Mesendoderm (in vitro differentiated cells): ENCODE data around the gene YTHDF1.
"Not testable (repeated sequence)": the region's sequence is repeated elsewhere in the genome, so short reads cannot be mapped to it uniquely, and the experiment has no call there.

Experiments
- DNase-seq: peaks from one replicate; pipeline ENCODE4 v3.0.0; 2013
- H2AK5ac ChIP-seq: 2 replicates; pipeline ENCODE4 v1.6.1; 2013; ENCODE audit warnings: low read length, inconsistent platforms
- H2BK120ac ChIP-seq: 2 replicates; pipeline ENCODE4 v1.6.1; 2013; ENCODE audit warnings: low read depth, mild to moderate bottlenecking, low read length, moderate library complexity, mixed read lengths
- H2BK15ac ChIP-seq: replicated peaks from 2 replicates; pipeline ENCODE4 v1.6.1; 2013; ENCODE audit warnings: low read depth, mild to moderate bottlenecking, moderate library complexity
- H2BK5ac ChIP-seq: 2 replicates; pipeline ENCODE4 v1.6.1; 2013; ENCODE audit warnings: low read length, inconsistent platforms
- H3K18ac ChIP-seq: 2 replicates; pipeline ENCODE4 v1.6.1; 2013; ENCODE audit warnings: mild to moderate bottlenecking, low read length, mixed read lengths
- H3K23ac ChIP-seq: one replicate; pipeline ENCODE4 v1.6.1; 2013; ENCODE audit warnings: low read length
- H3K27ac ChIP-seq: 2 replicates; pipeline ENCODE4 v1.5.1; 2013; ENCODE audit warnings: low read depth, mild to moderate bottlenecking, inconsistent platforms, low read length, moderate library complexity
- H3K27me3 ChIP-seq: 2 replicates; pipeline ENCODE4 v1.6.1; 2013; ENCODE audit warnings: low read length, control low read depth, mild to moderate bottlenecking, inconsistent platforms; ENCODE audit not compliant: insufficient read depth, poor library complexity
- H3K36me3 ChIP-seq: 2 replicates; pipeline ENCODE4 v1.6.1; 2013; ENCODE audit warnings: low read length, inconsistent platforms; ENCODE audit not compliant: control insufficient read depth, insufficient read depth
- H3K4ac ChIP-seq: one replicate; pipeline ENCODE4 v1.6.1; 2013; ENCODE audit warnings: low read depth, mild to moderate bottlenecking, low read length, moderate library complexity
- H3K4me1 ChIP-seq: 2 replicates; pipeline ENCODE4 v1.6.1; 2013; ENCODE audit warnings: low read depth, low read length, inconsistent platforms; ENCODE audit not compliant: control insufficient read depth
- H3K4me2 ChIP-seq: 2 replicates; pipeline ENCODE4 v1.6.1; 2013; ENCODE audit warnings: low read length
- H3K4me3 ChIP-seq: 2 replicates; pipeline ENCODE4 v1.5.1; 2013; ENCODE audit warnings: mild to moderate bottlenecking, low read length
- H3K56ac ChIP-seq: one replicate; pipeline ENCODE4 v1.6.1; 2013; ENCODE audit warnings: low read length
- H3K79me1 ChIP-seq: 2 replicates; pipeline ENCODE4 v1.6.1; 2013; ENCODE audit warnings: low read length, inconsistent platforms
- H3K79me2 ChIP-seq: 2 replicates; pipeline ENCODE4 v1.6.1; 2013; ENCODE audit warnings: mild to moderate bottlenecking, low read length; ENCODE audit not compliant: control insufficient read depth, insufficient read depth
- H3K9ac ChIP-seq: 2 replicates; pipeline ENCODE4 v1.6.1; 2013; ENCODE audit warnings: low read length, inconsistent platforms
- H4K5ac ChIP-seq: one replicate; pipeline ENCODE4 v1.6.1; 2013; ENCODE audit warnings: low read length
- H4K8ac ChIP-seq: one replicate; pipeline ENCODE4 v1.6.1; 2013; ENCODE audit warnings: low read depth, mild to moderate bottlenecking, control low read depth, low read length, moderate library complexity
- WGBS: extraction: QIAGEN DNeasy Blood & Tissue Kit; methylation state at CpG from one replicate; pipeline ENCODE4 v1.1.7; 2013; ENCODE audit warnings: low lambda C conversion rate, missing lambda C conversion rate; ENCODE audit not compliant: insufficient coverage; ENCODE audit errors: extremely low coverage; 5-methylcytosine and 5-hydroxymethylcytosine counted together

YTHDF1 gene

GRCh38 chr20:63224412-63225081, 8.6 kb upstream of the YTHDF1 start:
- no peaks in the 10 kb centered on the region for H3K36me3 ChIP-seq
- H3K4me2 ChIP-seq: no peak overlapping the region
- WGBS: no CpG with 5 or more reads among the region's 16 CpGs
- no peak overlapping the region for H2AK5ac ChIP-seq
- no peak overlapping the region for H4K8ac ChIP-seq
- H3K79me1 ChIP-seq: no peaks in the 10 kb centered on the region
- H3K23ac ChIP-seq: no peak overlapping the region
- H3K27ac ChIP-seq: no peak overlapping the region
- no peak overlapping the region for H3K4ac ChIP-seq
- no peaks in the 10 kb centered on the region for H3K4me1 ChIP-seq
- H3K18ac ChIP-seq: no peak overlapping the region
- no peak overlapping the region for H4K5ac ChIP-seq
- H3K56ac ChIP-seq: no peak overlapping the region
- no peak overlapping the region for H2BK120ac ChIP-seq
- H3K4me3 ChIP-seq: no peak overlapping the region
- no peak overlapping the region for H2BK15ac ChIP-seq
- no peaks in the 10 kb centered on the region for H3K27me3 ChIP-seq
- no peaks in the 10 kb centered on the region for H3K79me2 ChIP-seq
- no peak overlapping the region for H3K9ac ChIP-seq
- peak; percentile 41 for DNase-seq
- H2BK5ac ChIP-seq: no peak overlapping the region

- no peaks in the 10 kb centered on the region for H3K4me1 ChIP-seq
- no peak overlapping the region for H3K4me2 ChIP-seq
- no peaks in the 10 kb centered on the region for H3K79me2 ChIP-seq
- H3K4ac ChIP-seq: no peak overlapping the region
- no peaks in the 10 kb centered on the region for H3K36me3 ChIP-seq
- no peak overlapping the region for H3K18ac ChIP-seq
- no peak for DNase-seq
- H4K8ac ChIP-seq: no peak overlapping the region
- no peaks in the 10 kb centered on the region for H3K79me1 ChIP-seq
- H3K56ac ChIP-seq: no peak overlapping the region
- H2BK120ac ChIP-seq: no peak overlapping the region
- WGBS: no CpG with 5 or more reads among the region's 6 CpGs
- no peak overlapping the region for H2BK15ac ChIP-seq
- H4K5ac ChIP-seq: no peak overlapping the region
- no peak overlapping the region for H2AK5ac ChIP-seq
- no peak overlapping the region for H3K27ac ChIP-seq
- H3K9ac ChIP-seq: no peak overlapping the region
- H2BK5ac ChIP-seq: no peak overlapping the region
- no peaks in the 10 kb centered on the region for H3K27me3 ChIP-seq
- no peak overlapping the region for H3K23ac ChIP-seq
- no peak overlapping the region for H3K4me3 ChIP-seq
These were observed 7.9 kb upstream of the YTHDF1 start for GRCh38 chr20:63223826-63224207.

GRCh38 chr20:63223121-63223825, 7.3 kb upstream of the YTHDF1 start:
- H2BK15ac ChIP-seq: no peak overlapping the region
- H3K36me3 ChIP-seq: no peaks in the 10 kb centered on the region
- no peak overlapping the region for H3K9ac ChIP-seq
- no peak overlapping the region for H3K4me3 ChIP-seq
- no peak overlapping the region for H3K4ac ChIP-seq
- no peak overlapping the region for H3K18ac ChIP-seq
- no peak overlapping the region for H2BK5ac ChIP-seq
- H3K4me1 ChIP-seq: no peaks in the 10 kb centered on the region
- no peak overlapping the region for H3K4me2 ChIP-seq
- no peaks in the 10 kb centered on the region for H3K79me2 ChIP-seq
- H3K23ac ChIP-seq: no peak overlapping the region
- DNase-seq: peak; percentile 62
- no CpG with 5 or more reads among the region's 12 CpGs for WGBS
- H2AK5ac ChIP-seq: no peak overlapping the region
- no peak overlapping the region for H2BK120ac ChIP-seq
- H3K79me1 ChIP-seq: no peaks in the 10 kb centered on the region
- no peak overlapping the region for H4K5ac ChIP-seq
- H3K56ac ChIP-seq: no peak overlapping the region
- no peaks in the 10 kb centered on the region for H3K27me3 ChIP-seq
- no peak overlapping the region for H3K27ac ChIP-seq
- no peak overlapping the region for H4K8ac ChIP-seq

GRCh38 chr20:63222541-63222940, 6.6 kb upstream of the YTHDF1 start:
- H3K4ac ChIP-seq: no peak overlapping the region
- H3K9ac ChIP-seq: no peak overlapping the region
- no peak overlapping the region for H2BK5ac ChIP-seq
- H3K4me3 ChIP-seq: no peak overlapping the region
- no peak overlapping the region for H4K5ac ChIP-seq
- H4K8ac ChIP-seq: no peak overlapping the region
- no peak overlapping the region for H2BK120ac ChIP-seq
- no peak overlapping the region for H3K4me2 ChIP-seq
- no peak overlapping the region for H2AK5ac ChIP-seq
- no peaks in the 10 kb centered on the region for H3K27me3 ChIP-seq
- DNase-seq: no peak
- H2BK15ac ChIP-seq: no peak overlapping the region
- H3K18ac ChIP-seq: no peak overlapping the region
- no peaks in the 10 kb centered on the region for H3K79me1 ChIP-seq
- H3K27ac ChIP-seq: no peak overlapping the region
- no CpG with 5 or more reads among the region's 7 CpGs for WGBS
- no peaks in the 10 kb centered on the region for H3K36me3 ChIP-seq
- H3K79me2 ChIP-seq: no peaks in the 10 kb centered on the region
- no peaks in the 10 kb centered on the region for H3K4me1 ChIP-seq
- no peak overlapping the region for H3K56ac ChIP-seq
- no peak overlapping the region for H3K23ac ChIP-seq

GRCh38 chr20:63221400-63222053, 5.6 kb upstream of the YTHDF1 start:
- not testable (repeated sequence) for H3K4me2 ChIP-seq, H3K27ac ChIP-seq, DNase-seq, H3K23ac ChIP-seq, H3K27me3 ChIP-seq, H3K18ac ChIP-seq, H3K56ac ChIP-seq, H3K4ac ChIP-seq, H2BK120ac ChIP-seq, H3K9ac ChIP-seq, H3K36me3 ChIP-seq, H2AK5ac ChIP-seq, H3K79me2 ChIP-seq, H2BK5ac ChIP-seq, H3K4me1 ChIP-seq, H3K4me3 ChIP-seq, H4K5ac ChIP-seq, H3K79me1 ChIP-seq, H2BK15ac ChIP-seq, H4K8ac ChIP-seq
- WGBS: no CpG with 5 or more reads among the region's 12 CpGs
